OCI-LY3 (cell line): ENCODE data around the gene FREY1.

ENCODE experiments used
- H2AFZ ChIP-seq: fragments of 200-600, 300-600 bp; shearing (Covaris generic); 2 replicates; pipeline ENCODE4 v1.6.0; 2014; ENCODE audit warnings: antibody characterized with exemption, low read depth, low read length
- H3K27ac ChIP-seq: fragments of 200-600, 300-600 bp; sonication (generic); 2 replicates; pipeline ENCODE4 v1.5.1; 2014; ENCODE audit warnings: mild to moderate bottlenecking, low read length, moderate library complexity, mixed read lengths
- H3K27me3 ChIP-seq: fragments of 200-600, 300-600 bp; sonication (generic); 2 replicates; pipeline ENCODE4 v1.6.1; 2014; ENCODE audit warnings: low read depth, low read length, mixed read lengths
- H3K36me3 ChIP-seq: fragments of 200-600, 300-600 bp; sonication (generic); replicated peaks from 2 replicates; pipeline ENCODE3; 2014; ENCODE audit warnings: low read depth, low read length, mixed read lengths
- H3K4me1 ChIP-seq: fragments of 300-600, 200-600 bp; sonication (generic); 2 replicates; pipeline ENCODE4 v1.6.1; 2014; ENCODE audit warnings: low read length, mixed read lengths
- H3K4me2 ChIP-seq: fragments of 200-600, 300-600 bp; sonication (generic); 2 replicates; pipeline ENCODE4 v1.6.1; 2014; ENCODE audit warnings: low read length, mixed read lengths
- H3K4me3 ChIP-seq: fragments of 300-600, 200-600 bp; sonication (generic); 2 replicates; pipeline ENCODE4 v1.5.1; 2014; ENCODE audit warnings: antibody characterized with exemption, mild to moderate bottlenecking, low read length, moderate library complexity
- H3K79me2 ChIP-seq: fragments of 300-600, 200-600 bp; shearing (Covaris generic); 2 replicates; pipeline ENCODE4 v1.6.1; 2014; ENCODE audit warnings: mild to moderate bottlenecking, low read length, mixed read lengths
- H3K9ac ChIP-seq: fragments of 300-600, 200-600 bp; shearing (Covaris generic); 2 replicates; pipeline ENCODE4 v1.6.0; 2014; ENCODE audit warnings: mild to moderate bottlenecking, low read length, moderate library complexity
- H3K9me3 ChIP-seq: fragments of 200-600, 300-600 bp; shearing (Covaris generic); 2 replicates; pipeline ENCODE4 v1.6.1; 2014; ENCODE audit warnings: low read length, mixed read lengths; ENCODE audit not compliant: insufficient read depth
- H4K20me1 ChIP-seq: fragments of 200-600, 300-600 bp; sonication (generic); 2 replicates; pipeline ENCODE4 v1.6.1; 2016; ENCODE audit warnings: low read length, mixed read lengths; ENCODE audit not compliant: insufficient read depth
- CTCF ChIP-seq: fragments of 200-600, 300-600 bp; sonication (generic); IDR thresholded peaks from 2 replicates; pipeline ENCODE4 v1.5.1; 2014; ENCODE audit warnings: antibody characterized with exemption, low read length, low read depth
- EZH2phosphoT487 ChIP-seq: fragments of 200-600 bp; shearing (Covaris generic); IDR thresholded peaks from 2 replicates; pipeline ENCODE4 v1.6.1; 2018; ENCODE audit warnings: antibody characterized with exemption, mixed run types, low read depth

Gene FREY1

GRCh38 chr11:45926001-45926401 lies 18.9 kb upstream of the FREY1 start:
- TF ChIP-seq CTCF (no peak), EZH2phosphoT487 (no peak)
- peaks cover 21% of the 10 kb centered on the region for H3K4me1 ChIP-seq

DNA sequence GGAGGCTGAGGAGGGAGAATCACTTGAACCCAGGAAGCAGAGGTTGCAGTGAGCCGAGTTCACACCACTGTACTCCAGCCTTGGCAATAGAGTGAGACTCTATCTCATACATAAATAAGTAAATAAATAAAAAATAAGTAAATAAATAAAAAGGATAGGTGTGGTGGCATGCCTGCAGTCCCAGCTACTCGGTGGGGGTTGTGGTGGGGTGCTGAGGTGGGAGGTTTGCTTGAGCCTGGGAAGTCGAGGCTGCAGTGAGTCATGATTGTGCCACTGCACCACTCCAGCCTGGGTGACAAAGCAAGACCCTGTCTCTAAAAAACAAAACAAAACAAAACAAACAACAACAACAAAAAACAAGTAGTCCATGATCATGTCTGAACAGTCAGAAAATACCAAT lies 18.5 kb upstream of the FREY1 start:
- Histone ChIP-seq H3K4me2 (no peak overlapping the region), H3K36me3 (no peaks in the 10 kb centered on the region), H3K27ac (no peak overlapping the region), H3K4me3 (no peak overlapping the region), H2AFZ (no peak overlapping the region), H3K79me2 (peaks cover 7% of the 10 kb centered on the region), H3K9me3 (no peaks in the 10 kb centered on the region), H3K27me3 (no peaks in the 10 kb centered on the region), H3K9ac (no peak overlapping the region), H3K4me1 (peaks cover 16% of the 10 kb centered on the region), H4K20me1 (peaks cover 2% of the 10 kb centered on the region; the same call in 1 of the 2 replicates)
- TF ChIP-seq EZH2phosphoT487: no peak
- TF ChIP-seq CTCF: no peak

More at GRCh38 chr11:45926001-45926401, 18.9 kb upstream of the FREY1 start:
- Histone ChIP-seq H3K9ac (no peak overlapping the region), H4K20me1 (peaks cover 2% of the 10 kb centered on the region; the same call in 1 of the 2 replicates), H3K4me2 (no peak overlapping the region), H3K27ac (no peak overlapping the region), H3K79me2 (peaks cover 9% of the 10 kb centered on the region), H3K9me3 (no peaks in the 10 kb centered on the region), H3K4me3 (no peak overlapping the region), H2AFZ (no peak overlapping the region), H3K36me3 (no peaks in the 10 kb centered on the region), H3K27me3 (no peaks in the 10 kb centered on the region)

DNA sequence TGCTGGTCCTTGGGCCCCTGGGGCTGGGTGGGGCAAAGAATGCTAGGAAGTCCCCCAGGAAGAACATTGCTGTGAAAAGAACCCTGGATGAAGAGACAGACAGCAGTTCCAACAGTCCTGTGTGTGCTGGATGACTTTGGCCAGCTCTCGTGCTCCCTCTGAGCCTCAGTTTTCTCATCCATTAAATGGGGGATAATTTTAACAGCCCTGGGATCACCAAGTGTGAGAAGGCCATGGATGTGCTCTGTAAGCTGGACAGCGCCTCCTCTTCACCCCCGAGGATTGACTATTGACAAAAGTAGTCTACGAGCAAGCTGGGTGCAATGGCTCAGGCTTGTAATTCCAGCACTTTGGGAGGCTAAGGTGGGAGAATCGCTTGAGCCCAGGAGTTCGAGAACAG lies 17.9 kb upstream of the FREY1 start:
- no peaks in the 10 kb centered on the region for H3K36me3 ChIP-seq
- peaks cover 7% of the 10 kb centered on the region for H3K79me2 ChIP-seq
- H3K4me2 ChIP-seq: no peak overlapping the region
- no peak for TF ChIP-seq CTCF
- no peak for TF ChIP-seq EZH2phosphoT487
- H4K20me1 ChIP-seq: peaks cover 2% of the 10 kb centered on the region; the same call in 1 of the 2 replicates
- H3K9ac ChIP-seq: no peak overlapping the region
- H3K27me3 ChIP-seq: no peaks in the 10 kb centered on the region
- no peaks in the 10 kb centered on the region for H3K9me3 ChIP-seq
- H2AFZ ChIP-seq: no peak overlapping the region
- peaks cover 10% of the 10 kb centered on the region for H3K4me1 ChIP-seq
- no peak overlapping the region for H3K4me3 ChIP-seq
- no peak overlapping the region for H3K27ac ChIP-seq

DNA sequence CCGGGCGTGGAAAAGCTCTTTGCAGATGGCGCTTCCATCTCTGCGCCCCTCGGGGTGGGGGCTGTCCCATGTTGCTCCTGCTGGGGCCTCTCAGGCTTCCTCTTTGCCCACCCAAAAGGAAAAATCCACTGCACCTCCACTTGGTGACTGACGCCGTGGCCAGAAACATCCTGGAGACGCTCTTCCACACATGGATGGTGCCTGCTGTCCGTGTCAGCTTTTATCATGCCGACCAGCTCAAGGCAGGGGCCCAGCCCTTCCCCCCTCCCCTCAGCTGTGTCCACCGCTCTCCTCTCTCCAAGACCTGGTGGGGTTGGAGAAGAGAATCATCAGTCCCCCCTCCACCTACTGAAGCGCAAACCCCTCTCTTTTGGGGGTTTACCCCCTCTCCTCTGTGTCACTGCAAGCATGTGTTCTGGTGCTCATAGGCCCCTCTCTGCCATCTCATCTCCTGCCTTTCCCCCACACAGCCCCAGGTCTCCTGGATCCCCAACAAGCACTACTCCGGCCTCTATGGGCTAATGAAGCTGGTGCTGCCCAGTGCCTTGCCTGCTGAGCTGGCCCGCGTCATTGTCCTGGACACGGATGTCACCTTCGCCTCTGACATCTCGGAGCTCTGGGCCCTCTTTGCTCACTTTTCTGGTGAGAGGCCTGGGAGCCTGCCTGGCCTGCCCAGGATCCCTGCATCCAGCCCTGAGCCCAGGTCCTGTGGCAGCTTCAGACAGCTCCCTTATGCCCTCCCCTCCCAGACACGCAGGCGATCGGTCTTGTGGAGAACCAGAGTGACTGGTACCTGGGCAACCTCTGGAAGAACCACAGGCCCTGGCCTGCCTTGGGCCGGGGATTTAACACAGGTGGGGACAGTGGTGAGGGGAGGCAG lies 17.2 kb upstream of the FREY1 start:
- no peaks in the 10 kb centered on the region for H3K9me3 ChIP-seq

More for the DNA sequence above, 17.2 kb upstream of the FREY1 start:
- Histone ChIP-seq H3K4me3 (no peak overlapping the region), H3K4me1 (peaks cover 4% of the 10 kb centered on the region), H3K4me2 (no peak overlapping the region), H3K27ac (no peak overlapping the region), H3K9ac (no peak overlapping the region), H4K20me1 (no peaks in the 10 kb centered on the region), H3K27me3 (no peaks in the 10 kb centered on the region), H3K36me3 (no peaks in the 10 kb centered on the region), H3K79me2 (peaks cover 1% of the 10 kb centered on the region), H2AFZ (no peak overlapping the region)
- TF ChIP-seq CTCF (no peak), EZH2phosphoT487 (no peak)
